ENCODE measurements around the gene GPR150.

Gene GPR150

GRCh38 chr5:95649274-95649673, 29.4 kb downstream of the GPR150 start:
- TF ChIP-seq CTCF (IDR thresholded peaks at IDR 0.05; ENCODE audit: low read depth, low read length) = no peak
- H3K4me3 ChIP-seq (ENCODE audit: low read depth, low read length) = no peak overlapping the region

- H3K4me3 ChIP-seq (ENCODE audit: low read depth, low read length) = no peak overlapping the region
- TF ChIP-seq CTCF (IDR thresholded peaks at IDR 0.05; ENCODE audit: low read depth, low read length) = no peak
Observed at GRCh38 chr5:95649842-95650620, 30.1 kb downstream of the GPR150 start.

- no peak for TF ChIP-seq CTCF (IDR thresholded peaks at IDR 0.05; ENCODE audit: low read depth, low read length)
Observed at GRCh38 chr5:95652849-95653248, 33.0 kb downstream of the GPR150 start.

GRCh38 chr5:95654196-95654595, 34.3 kb downstream of the GPR150 start:
- TF ChIP-seq CTCF (IDR thresholded peaks at IDR 0.05; ENCODE audit: low read depth, low read length) = no peak
- no peak overlapping the region for H3K4me3 ChIP-seq (ENCODE audit: low read depth, low read length)

More at GRCh38 chr5:95652849-95653248, 33.0 kb downstream of the GPR150 start:
- H3K4me3 ChIP-seq (ENCODE audit: low read depth, low read length) = no peak overlapping the region

- no peak overlapping the region for H3K4me3 ChIP-seq (ENCODE audit: low read depth, low read length)
- TF ChIP-seq CTCF (IDR thresholded peaks at IDR 0.05; ENCODE audit: low read depth, low read length) = no peak
Observed at GRCh38 chr5:95655575-95655974, 35.7 kb downstream of the GPR150 start.

- H3K4me3 ChIP-seq (ENCODE audit: low read depth, low read length) = no peak overlapping the region
- TF ChIP-seq CTCF (IDR thresholded peaks at IDR 0.05; ENCODE audit: low read depth, low read length) = no peak
Observed at GRCh38 chr5:95660060-95660459, 40.2 kb downstream of the GPR150 start.

- H3K4me3 ChIP-seq (ENCODE audit: low read depth, low read length) = no peak overlapping the region
- TF ChIP-seq CTCF (IDR thresholded peaks at IDR 0.05; ENCODE audit: low read depth, low read length) = no peak
Observed at GRCh38 chr5:95662946-95663345, 43.1 kb downstream of the GPR150 start.
